ENCODE measurements around the gene RTP2.

GRCh38 chr3:187684444-187684843 is 17.9 kb downstream of the RTP2 start:
- TF ChIP-seq EZH2 (IDR thresholded peaks at IDR 0.05), result no peak
- TF ChIP-seq POLR2AphosphoS5 (IDR thresholded peaks at IDR 0.05; ENCODE audit: borderline replicate concordance, low read depth, low read length), result no peak
- no peak for TF ChIP-seq FOXP2 (optimal IDR thresholded peaks at IDR 0.05; ENCODE audit: control extremely low read depth, extremely low read length, insufficient read depth)

Data from SK-N-MC (cell line).